Astrocyte of the spinal cord (primary cell): Measurements from ENCODE around the gene CYP4X1.
"Not testable (repeated sequence)": the region's sequence is repeated elsewhere in the genome, so short reads cannot be mapped to it uniquely, and the experiment has no call there.

Source experiments
- DNase-seq: peaks from one replicate; pipeline ENCODE4 v3.0.0; 2011; ENCODE audit warnings: low read depth, low spot score
- H3K4me3 ChIP-seq: 2 replicates; pipeline ENCODE4 v1.5.1; 2011; ENCODE audit warnings: low read depth, mild to moderate bottlenecking, low read length, moderate library complexity
- in situ Hi-C: cut with HindIII; loops from 2 replicates; pipeline ENCODE4 v1.10.0; 2017; ENCODE audit warnings: low sequenced_read_pairs
- TF ChIP-seq, protein P1 (sequence below): IDR thresholded peaks from 2 replicates; pipeline ENCODE4 v1.5.1; 2012; ENCODE audit warnings: low read depth, mild to moderate bottlenecking, low read length, inconsistent platforms

CYP4X1 gene

DNA sequence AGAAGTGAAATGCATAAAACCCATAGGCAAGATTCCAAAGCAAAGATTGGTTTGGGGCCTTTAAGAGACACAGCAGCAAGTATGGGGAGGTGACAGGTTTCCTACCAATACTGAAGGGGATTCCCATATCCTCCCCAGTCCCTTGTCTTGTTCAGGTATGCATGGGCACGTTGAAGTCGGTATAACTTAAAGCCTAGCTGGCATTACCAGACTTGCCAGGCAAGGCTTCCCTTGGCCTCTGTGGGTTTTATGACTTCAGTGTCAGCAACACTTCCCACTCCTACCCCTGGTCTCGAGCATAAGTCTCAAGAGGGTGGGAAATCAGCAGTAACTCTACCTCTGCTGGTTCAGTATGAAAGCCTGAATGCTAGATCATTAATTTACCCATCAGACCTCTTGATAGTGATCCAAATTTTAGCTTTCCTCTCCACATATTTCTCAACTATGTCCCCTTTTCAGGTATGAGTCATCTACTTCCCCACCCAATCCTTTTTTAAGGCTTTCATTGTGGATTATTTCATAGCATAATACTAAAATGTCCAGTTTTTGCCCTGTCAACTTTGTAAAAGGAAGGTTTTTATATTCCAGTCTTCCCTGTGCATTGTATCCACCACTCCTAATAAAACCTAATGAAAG is 6.8 kb downstream of the CYP4X1 start:
- TF ChIP-seq, protein P1, sequence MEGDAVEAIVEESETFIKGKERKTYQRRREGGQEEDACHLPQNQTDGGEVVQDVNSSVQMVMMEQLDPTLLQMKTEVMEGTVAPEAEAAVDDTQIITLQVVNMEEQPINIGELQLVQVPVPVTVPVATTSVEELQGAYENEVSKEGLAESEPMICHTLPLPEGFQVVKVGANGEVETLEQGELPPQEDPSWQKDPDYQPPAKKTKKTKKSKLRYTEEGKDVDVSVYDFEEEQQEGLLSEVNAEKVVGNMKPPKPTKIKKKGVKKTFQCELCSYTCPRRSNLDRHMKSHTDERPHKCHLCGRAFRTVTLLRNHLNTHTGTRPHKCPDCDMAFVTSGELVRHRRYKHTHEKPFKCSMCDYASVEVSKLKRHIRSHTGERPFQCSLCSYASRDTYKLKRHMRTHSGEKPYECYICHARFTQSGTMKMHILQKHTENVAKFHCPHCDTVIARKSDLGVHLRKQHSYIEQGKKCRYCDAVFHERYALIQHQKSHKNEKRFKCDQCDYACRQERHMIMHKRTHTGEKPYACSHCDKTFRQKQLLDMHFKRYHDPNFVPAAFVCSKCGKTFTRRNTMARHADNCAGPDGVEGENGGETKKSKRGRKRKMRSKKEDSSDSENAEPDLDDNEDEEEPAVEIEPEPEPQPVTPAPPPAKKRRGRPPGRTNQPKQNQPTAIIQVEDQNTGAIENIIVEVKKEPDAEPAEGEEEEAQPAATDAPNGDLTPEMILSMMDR = no peak
- no peak overlapping the region for H3K4me3 ChIP-seq
- in situ Hi-C loops = no loop called here
- peak; percentile 12 for DNase-seq

DNA sequence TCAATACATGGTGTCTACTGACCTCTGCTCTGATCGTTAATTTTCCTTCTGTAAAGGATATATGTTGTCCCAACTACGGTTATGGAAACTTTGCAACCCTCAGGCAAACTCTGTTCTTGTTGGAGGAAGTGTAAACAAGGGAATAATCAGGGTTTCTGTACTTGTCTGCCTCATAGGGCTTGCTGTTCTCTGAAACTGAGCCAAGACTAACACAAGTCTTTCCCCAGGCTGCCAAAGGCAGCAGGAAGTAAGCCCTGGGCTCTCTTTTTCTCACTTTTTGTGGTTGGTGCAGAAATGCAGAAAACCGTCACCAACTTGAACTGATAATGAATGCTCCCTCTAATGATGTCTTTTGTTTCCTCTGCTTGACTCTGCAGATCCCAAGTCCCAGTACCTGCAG is 7.6 kb downstream of the CYP4X1 start:
- peak; percentile 82 for DNase-seq
- in situ Hi-C loops = no loop called here
- H3K4me3 ChIP-seq = no peak overlapping the region
- TF ChIP-seq, protein P1 = no peak

DNA sequence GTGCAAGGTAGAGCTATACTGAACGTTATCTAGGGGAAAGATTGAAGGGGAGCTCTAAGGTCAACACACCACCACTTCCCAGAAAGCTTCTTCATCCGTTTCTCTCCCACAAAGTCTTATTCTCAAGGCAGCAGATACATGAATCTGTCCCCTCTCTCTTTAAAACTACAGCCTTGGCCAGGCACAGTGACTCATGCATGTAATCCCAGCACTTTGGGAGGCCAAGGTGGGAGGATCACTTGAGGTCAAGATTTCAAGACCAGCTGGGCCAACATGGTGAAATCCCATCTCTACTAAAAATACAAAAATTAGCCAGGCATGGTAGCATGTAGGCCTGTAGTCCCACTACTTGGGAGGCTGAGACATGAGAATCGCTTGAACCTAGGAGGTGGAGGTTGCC is 8.1 kb downstream of the CYP4X1 start:
- TF ChIP-seq, protein P1 = no peak
- peak; percentile 32 for DNase-seq
- H3K4me3 ChIP-seq = no peak overlapping the region
- in situ Hi-C loops = no loop called here

DNA sequence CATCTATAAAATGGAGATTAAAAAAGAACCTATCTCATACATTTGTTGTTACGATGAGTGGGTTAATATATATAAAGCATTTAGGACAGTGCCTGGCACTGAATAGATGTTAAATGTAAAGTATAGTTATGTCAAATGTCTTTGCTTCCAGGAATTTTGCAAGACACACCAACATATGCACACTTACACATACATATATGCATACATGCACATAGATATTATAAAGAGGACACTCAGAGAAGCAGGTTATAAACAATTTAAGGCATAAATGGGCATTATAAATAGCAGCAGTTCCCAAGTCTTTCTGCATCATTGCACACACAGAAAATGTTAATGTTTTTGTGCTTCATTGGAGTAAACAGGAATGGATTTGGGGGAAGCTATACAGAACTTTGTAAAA is 13.3 kb downstream of the CYP4X1 start:
- no peak overlapping the region for H3K4me3 ChIP-seq
- no peak for DNase-seq
- in situ Hi-C loops = no loop called here
- TF ChIP-seq, protein P1 = no peak

DNA sequence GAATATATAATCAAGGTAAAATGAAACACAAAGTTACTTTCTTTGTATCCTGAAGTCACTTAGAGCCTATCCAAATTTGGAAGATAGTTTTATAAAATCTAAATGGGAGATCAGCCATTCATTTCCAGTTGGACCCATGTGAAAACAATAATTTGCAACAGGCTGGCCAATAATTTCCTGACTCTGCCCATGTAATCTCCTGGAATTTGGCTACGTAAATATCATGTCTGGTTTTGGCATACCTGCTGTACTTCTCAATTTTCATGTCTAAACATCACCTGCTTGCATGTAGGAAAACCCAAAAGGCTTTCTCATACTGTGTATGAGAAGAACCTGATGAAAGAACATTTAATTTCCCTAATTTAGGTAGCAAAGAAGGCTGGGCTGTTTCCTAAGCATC is 35.9 kb downstream of the CYP4X1 start:
- no peak overlapping the region for H3K4me3 ChIP-seq
- no peak for DNase-seq
- TF ChIP-seq, protein P1 = no peak
- in situ Hi-C loops = no loop called here

DNA sequence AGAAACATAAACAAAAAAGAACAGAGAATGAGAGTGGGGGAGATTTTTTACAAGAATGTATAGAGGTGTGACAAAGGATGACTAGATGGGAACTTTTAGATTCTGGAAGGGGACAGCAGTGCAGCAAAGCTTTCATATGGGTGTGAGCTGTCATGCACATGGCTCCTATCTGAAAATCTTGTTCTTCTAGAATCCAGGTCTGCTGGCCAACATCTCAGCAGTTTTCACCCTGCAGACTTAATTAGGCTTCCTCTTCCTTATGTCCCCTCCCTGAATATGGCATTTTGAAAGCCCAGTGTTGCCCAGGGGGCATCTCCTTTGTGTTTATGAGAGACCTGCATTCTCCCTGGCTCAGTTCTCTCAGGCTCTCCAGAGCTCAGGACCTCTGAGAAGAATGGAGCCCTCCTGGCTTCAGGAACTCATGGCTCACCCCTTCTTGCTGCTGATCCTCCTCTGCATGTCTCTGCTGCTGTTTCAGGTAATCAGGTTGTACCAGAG is 43.7 kb downstream of the CYP4X1 start, which contains the start of gene CYP4Z1:
Gene CYP4Z1, plus strand, starts transcription at position 135 of the 498 bp plus-strand sequence. Its CDS starts 260 bp downstream, at position 395.
- DNase-seq = no peak
- TF ChIP-seq, protein P1 = no peak
- no peak within 1 kb of the TSS for H3K4me3 ChIP-seq
- in situ Hi-C loops = no loop called here

DNA sequence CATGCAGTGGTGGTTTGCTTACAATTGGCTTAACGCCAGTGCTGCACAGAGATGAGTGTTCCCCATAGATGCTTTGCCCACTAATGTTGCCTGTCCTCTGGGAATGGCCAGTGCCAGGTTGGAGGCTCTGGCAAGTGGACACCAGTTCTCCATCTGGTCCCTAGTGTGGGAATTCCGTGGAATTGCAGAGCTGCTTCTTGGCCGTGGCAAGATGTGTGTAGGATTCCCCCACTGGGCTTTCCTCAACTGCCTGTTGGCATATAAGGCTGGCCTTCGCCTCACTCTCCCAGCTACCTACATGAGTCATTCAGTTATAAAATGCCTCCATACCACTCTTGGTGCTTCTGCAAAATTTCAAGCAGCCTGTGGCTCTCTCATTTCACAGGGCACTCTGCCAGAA is 45.6 kb downstream of the CYP4X1 start:
- H3K4me3 ChIP-seq, DNase-seq, in situ Hi-C loops: not testable (repeated sequence)

DNA sequence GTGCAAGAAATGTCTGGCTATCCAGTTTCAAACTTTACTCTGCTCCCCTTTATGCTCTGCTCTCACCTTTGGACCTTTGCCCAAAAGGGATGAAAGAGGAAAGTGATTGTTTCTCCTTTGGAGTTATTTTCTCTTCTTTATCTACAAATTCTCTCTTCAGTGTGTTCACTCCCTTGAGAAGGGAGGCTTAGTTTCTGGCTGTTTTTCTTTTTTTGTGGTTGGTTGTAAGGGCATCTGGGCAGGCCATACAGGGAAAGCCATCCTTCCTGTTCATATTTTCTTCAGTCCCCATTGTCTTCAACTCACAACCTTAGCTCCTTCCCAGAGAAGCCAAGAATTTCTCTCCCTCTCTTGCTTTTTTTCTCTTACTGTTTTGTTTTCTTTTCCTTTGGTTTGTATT is 46.0 kb downstream of the CYP4X1 start:
- H3K4me3 ChIP-seq, in situ Hi-C loops, DNase-seq: not testable (repeated sequence)
